Peyer's patch (tissue), 4 donors: ENCODE measurements around the gene ARHGAP18.

Experiments used
- POLR2A ChIP-seq, 2 donors: fragments of 450-650 bp; IDR thresholded peaks; one replicate each; pipeline ENCODE4 v1.5.1; 2017; ENCODE audit warnings: antibody characterized with exemption in 2 of 2, mild to moderate bottlenecking in 2 of 2, moderate library complexity in 2 of 2
- TF ChIP-seq, protein P1 (sequence below), 6 experiments: fragments of 450-650 bp in 4 of 6; fragments of 200-600 bp in 2 of 6; sonication (generic) in 1 of 6; IDR thresholded peaks; one replicate each; pipeline ENCODE4 v1.5.1; 2017 to 2019; ENCODE audit warnings: antibody characterized with exemption in 6 of 6, mild to moderate bottlenecking in 3 of 6, moderate library complexity in 1 of 6

DNA sequence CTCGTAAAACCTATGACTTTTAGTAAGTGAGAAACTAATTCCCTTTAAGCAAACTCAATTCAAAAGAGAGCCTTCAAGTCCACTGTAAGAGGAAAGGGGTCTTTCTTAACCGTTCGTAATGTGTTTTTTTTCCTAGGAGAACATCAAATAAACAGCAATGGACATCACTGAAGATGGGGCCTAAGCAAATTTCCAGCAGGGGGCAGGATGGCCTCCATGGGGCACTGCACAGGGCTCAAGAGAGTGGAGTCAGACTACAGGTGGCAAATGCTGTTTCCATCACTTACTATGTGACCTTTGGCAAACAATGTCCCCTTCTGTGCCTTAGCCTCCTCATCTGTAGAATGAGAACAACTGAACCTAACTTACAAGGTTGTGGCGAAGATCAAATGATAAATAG, 88.7 kb downstream of the ARHGAP18 start:
- TF ChIP-seq, protein P1, sequence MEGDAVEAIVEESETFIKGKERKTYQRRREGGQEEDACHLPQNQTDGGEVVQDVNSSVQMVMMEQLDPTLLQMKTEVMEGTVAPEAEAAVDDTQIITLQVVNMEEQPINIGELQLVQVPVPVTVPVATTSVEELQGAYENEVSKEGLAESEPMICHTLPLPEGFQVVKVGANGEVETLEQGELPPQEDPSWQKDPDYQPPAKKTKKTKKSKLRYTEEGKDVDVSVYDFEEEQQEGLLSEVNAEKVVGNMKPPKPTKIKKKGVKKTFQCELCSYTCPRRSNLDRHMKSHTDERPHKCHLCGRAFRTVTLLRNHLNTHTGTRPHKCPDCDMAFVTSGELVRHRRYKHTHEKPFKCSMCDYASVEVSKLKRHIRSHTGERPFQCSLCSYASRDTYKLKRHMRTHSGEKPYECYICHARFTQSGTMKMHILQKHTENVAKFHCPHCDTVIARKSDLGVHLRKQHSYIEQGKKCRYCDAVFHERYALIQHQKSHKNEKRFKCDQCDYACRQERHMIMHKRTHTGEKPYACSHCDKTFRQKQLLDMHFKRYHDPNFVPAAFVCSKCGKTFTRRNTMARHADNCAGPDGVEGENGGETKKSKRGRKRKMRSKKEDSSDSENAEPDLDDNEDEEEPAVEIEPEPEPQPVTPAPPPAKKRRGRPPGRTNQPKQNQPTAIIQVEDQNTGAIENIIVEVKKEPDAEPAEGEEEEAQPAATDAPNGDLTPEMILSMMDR (IDR thresholded peaks at IDR 0.05) = peak in 4 of 6 experiments; percentile 18 to 50 (median 46)
- no peak for TF ChIP-seq POLR2A (IDR thresholded peaks at IDR 0.05)
